Measurements from ENCODE around the gene UNC13B. TPM values are rescaled to one million over a fixed set of nuclear protein-coding genes. Genes with fewer than 3 reads are reported as not detected.

The UNC13B gene
- total RNA-seq, 1 donor from 2014 or later: 111 TPM

GRCh38 chr9:35380619-35381018 is 218.8 kb downstream of the UNC13B start:
- Mint-ChIP-seq H3K27me3 (no peaks in the 10 kb centered on the region), H3K27ac (no peak overlapping the region), H3K4me1 (ENCODE audit: low read depth) (peaks cover 10% of the 10 kb centered on the region), H3K36me3 (ENCODE audit: insufficient read depth) (peaks cover 30% of the 10 kb centered on the region), H3K9me3 (ENCODE audit: low read depth) (no peaks in the 10 kb centered on the region), H3K4me3 (ENCODE audit: low read depth) (no peak overlapping the region)
- DNase-seq (ENCODE audit: low spot score, unreplicated experiment): no peak
- TF ChIP-seq, protein P1, sequence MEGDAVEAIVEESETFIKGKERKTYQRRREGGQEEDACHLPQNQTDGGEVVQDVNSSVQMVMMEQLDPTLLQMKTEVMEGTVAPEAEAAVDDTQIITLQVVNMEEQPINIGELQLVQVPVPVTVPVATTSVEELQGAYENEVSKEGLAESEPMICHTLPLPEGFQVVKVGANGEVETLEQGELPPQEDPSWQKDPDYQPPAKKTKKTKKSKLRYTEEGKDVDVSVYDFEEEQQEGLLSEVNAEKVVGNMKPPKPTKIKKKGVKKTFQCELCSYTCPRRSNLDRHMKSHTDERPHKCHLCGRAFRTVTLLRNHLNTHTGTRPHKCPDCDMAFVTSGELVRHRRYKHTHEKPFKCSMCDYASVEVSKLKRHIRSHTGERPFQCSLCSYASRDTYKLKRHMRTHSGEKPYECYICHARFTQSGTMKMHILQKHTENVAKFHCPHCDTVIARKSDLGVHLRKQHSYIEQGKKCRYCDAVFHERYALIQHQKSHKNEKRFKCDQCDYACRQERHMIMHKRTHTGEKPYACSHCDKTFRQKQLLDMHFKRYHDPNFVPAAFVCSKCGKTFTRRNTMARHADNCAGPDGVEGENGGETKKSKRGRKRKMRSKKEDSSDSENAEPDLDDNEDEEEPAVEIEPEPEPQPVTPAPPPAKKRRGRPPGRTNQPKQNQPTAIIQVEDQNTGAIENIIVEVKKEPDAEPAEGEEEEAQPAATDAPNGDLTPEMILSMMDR (IDR thresholded peaks at IDR 0.05; ENCODE audit: unreplicated experiment): no peak

DNA sequence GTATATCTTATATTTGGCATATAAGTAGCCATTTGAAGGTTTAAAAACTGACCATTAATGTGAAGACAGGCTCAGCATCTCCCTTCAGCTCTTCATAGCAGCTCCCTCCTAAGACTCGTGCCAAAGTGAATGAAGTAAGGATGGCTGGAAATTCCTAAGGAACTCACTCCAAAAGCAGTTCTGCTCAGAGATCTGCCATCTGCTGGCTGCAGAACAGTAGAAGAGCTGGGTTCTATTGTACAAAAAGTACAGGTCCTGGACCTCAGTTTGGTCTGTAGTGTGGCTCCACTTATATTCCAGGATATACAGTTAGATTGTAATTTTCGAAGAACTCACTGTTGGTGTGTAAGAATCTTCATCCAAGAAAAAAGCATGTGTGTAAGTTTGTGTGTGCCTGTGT is 223.2 kb downstream of the UNC13B start:
- Mint-ChIP-seq H3K36me3 (ENCODE audit: insufficient read depth) (peaks cover 35% of the 10 kb centered on the region), H3K27me3 (no peaks in the 10 kb centered on the region), H3K4me3 (ENCODE audit: low read depth) (no peak overlapping the region), H3K4me1 (ENCODE audit: low read depth) (peaks cover 10% of the 10 kb centered on the region), H3K9me3 (ENCODE audit: low read depth) (no peaks in the 10 kb centered on the region), H3K27ac (no peak overlapping the region)
- TF ChIP-seq, protein P1 (IDR thresholded peaks at IDR 0.05; ENCODE audit: unreplicated experiment): no peak
- DNase-seq (ENCODE audit: low spot score, unreplicated experiment): no peak

DNA sequence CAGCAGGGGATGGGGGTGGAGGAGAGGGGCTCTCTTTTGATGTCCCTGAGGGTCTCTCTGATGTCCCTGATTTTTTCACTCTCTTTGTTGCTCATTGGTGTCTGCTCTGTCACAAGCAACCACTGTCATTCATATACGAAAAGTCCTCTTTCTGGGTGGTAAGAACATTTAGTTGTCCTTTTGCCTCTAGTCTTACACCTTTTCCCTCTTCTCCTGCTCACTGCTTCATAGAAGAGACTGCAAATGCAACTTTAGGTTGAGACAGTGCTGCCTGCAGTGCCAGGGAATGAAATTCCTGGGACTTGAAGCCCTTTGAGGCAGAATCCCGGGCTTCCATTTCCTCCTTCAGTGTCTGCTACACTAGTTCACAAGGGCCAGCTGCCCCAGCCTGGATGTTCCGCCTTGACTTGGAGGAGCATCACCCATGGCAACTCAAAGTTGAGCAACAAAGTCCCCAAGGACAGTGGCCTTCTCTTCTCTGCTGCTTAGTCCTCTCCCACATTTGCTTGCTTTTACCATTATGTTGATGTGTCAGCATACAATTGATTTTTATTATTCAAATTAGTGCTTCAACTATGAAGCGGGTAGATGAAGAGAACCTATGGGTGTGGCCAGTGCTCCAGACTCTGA is 233.4 kb downstream of the UNC13B start:
- peaks cover 34% of the 10 kb centered on the region for H3K36me3 Mint-ChIP-seq (ENCODE audit: insufficient read depth)
- TF ChIP-seq, protein P1 (IDR thresholded peaks at IDR 0.05; ENCODE audit: unreplicated experiment): no peak
- DNase-seq (ENCODE audit: low spot score, unreplicated experiment): no peak

DNA sequence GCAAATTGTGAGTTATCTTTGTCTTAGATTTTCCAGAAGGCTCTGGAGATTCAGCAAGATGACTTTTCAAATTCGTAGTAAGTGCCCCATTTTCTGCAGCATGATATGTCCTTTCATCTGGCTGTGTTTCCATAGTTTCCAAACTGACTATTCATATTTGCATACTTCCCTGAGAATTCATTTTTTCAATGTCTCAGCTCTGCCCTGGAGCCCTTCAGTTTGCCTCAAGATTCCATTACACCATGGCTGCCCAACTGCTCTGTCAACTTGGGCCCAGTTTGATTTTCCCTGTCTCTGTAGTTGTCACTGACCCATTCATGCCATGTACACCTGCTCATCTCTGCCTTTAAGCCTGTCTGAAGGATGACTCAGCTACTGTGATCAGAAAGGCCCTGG is 233.9 kb downstream of the UNC13B start:
- TF ChIP-seq, protein P1 (IDR thresholded peaks at IDR 0.05; ENCODE audit: unreplicated experiment): no peak
- H3K27ac Mint-ChIP-seq: no peak overlapping the region
- DNase-seq (ENCODE audit: low spot score, unreplicated experiment): no peak
- H3K4me3 Mint-ChIP-seq (ENCODE audit: low read depth): no peak overlapping the region
- no peaks in the 10 kb centered on the region for H3K4me1 Mint-ChIP-seq (ENCODE audit: low read depth)
- H3K9me3 Mint-ChIP-seq (ENCODE audit: low read depth): no peaks in the 10 kb centered on the region
- no peaks in the 10 kb centered on the region for H3K27me3 Mint-ChIP-seq
- H3K36me3 Mint-ChIP-seq (ENCODE audit: insufficient read depth): peaks cover 30% of the 10 kb centered on the region

More for the DNA sequence above, 233.4 kb downstream of the UNC13B start:
- Mint-ChIP-seq H3K4me1 (ENCODE audit: low read depth) (no peaks in the 10 kb centered on the region), H3K4me3 (ENCODE audit: low read depth) (no peak overlapping the region), H3K27me3 (no peaks in the 10 kb centered on the region), H3K9me3 (ENCODE audit: low read depth) (no peaks in the 10 kb centered on the region), H3K27ac (no peak overlapping the region)

DNA sequence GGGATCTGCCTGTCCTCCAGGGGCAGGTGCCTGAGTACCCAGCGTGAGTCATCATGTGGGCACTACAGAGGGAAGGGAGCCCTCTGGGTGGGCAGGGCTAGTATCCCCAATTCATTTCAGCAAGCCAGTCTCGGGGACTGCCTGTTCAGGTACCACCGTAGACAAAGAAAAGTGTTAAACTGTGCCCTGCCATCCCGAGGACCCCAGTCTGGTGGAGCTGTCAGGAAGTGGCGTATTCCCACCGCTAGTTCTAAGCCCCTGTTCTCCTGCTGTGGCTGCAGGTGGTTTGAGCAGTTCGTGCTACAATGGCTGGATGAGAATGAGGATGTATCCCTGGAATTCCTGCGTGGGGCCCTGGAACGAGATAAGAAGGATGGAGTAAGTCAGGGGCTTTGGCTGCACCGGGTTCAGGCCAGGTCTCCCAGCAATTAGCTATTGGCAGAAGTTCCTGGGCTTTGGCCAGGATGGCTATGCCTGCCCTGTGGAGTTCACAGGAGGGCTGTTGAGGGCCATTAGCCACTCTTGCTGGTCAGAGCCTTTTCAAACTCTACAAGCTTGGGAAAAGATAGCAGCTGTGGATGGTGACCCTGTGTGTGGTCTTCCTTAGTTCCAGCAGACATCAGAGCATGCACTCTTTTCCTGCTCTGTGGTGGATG is 234.9 kb downstream of the UNC13B start:
- Mint-ChIP-seq H3K27me3 (no peaks in the 10 kb centered on the region), H3K36me3 (ENCODE audit: insufficient read depth) (peaks cover 33% of the 10 kb centered on the region), H3K27ac (no peak overlapping the region), H3K9me3 (ENCODE audit: low read depth) (no peaks in the 10 kb centered on the region), H3K4me1 (ENCODE audit: low read depth) (no peaks in the 10 kb centered on the region), H3K4me3 (ENCODE audit: low read depth) (no peak overlapping the region)
- no peak for DNase-seq (ENCODE audit: low spot score, unreplicated experiment)
- TF ChIP-seq, protein P1 (IDR thresholded peaks at IDR 0.05; ENCODE audit: unreplicated experiment): no peak
